ENCODE data around the gene BORA. TPM values are rescaled to one million over a fixed set of nuclear protein-coding genes. Genes with fewer than 3 reads are reported as not detected.
A peak's percentile ranks its signal among the peaks of the same experiment; 100 is the strongest.
"Not testable (repeated sequence)": the region's sequence is repeated elsewhere in the genome, so short reads cannot be mapped to it uniquely, and the experiment has no call there.

The BORA gene
- 10 to 100 TPM; 15.2 to 16.6 TPM for total RNA-seq

DNA sequence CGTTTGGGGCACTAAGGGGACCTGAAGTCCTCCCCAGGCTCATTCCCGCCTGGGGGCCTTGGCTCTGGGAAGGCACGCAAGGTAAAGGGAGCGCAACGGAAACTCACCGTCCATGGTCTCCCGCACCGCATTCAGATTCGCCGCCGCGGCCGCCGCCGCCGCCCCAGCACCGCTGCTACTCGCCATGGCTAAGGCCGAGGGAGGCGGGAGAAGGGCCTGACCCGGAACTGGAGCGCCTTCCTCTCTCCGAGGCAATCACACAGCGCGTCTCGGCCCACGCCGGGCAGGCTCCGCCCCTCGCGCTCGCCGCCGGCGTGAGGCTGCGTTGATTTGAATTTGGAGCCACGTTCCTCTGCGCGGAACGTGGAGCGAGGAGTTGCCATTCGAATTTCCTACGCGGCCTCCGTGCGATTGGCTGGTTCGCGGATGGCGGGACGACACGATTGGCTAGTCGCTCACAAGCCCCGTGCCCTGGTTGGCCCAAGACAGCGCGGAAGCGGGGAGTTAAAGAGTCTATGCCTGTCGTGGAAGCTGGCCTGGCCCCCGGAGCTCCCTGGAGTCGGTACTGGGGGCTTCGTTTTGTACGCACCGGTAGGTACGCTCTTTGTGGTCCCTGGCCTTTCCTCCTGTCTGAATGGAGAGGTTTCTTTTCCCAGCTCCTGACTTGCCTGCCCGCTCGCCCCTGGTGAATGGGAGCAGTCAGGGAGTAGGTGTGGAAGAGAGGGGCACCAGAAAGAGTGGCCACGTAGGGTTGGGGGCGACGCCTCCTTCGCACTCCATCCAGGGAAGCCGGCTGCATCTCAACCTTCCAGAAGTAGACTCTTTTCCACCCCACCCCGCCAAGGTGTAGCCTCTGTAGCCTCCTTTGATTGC is at the start of gene BORA, which contains the start of gene MZT1:
Gene BORA, plus strand, starts transcription at position 507 of the 873 bp plus-strand sequence. CDS start 1,018 bp downstream, outside the sequence.
Gene MZT1, minus strand, starts transcription at position 213 of the 873 bp plus-strand sequence. Its CDS starts 27 bp downstream, at position 186.
- peaks cover 74% of the 10 kb centered on the region for H3K36me3 Mint-ChIP-seq (ENCODE audit: low read depth)
- peak; percentile 95 for ATAC-seq (replicated peaks)
- H3K27ac Mint-ChIP-seq = peak within 1 kb of the TSS; percentile 92
- H3K27me3 Mint-ChIP-seq = no peaks in the 10 kb centered on the region
- H3K9me3 Mint-ChIP-seq = no peaks in the 10 kb centered on the region
- peaks cover 12% of the 10 kb centered on the region for H3K4me1 Mint-ChIP-seq
- peak within 1 kb of the TSS; percentile 90 for H3K4me3 Mint-ChIP-seq

GRCh38 chr13:72678312-72678711 is 49.4 kb upstream of the BORA start:
- no peaks in the 10 kb centered on the region for H3K36me3 Mint-ChIP-seq (ENCODE audit: low read depth)
- H3K4me3 Mint-ChIP-seq = no peak overlapping the region
- peaks cover 9% of the 10 kb centered on the region for H3K27me3 Mint-ChIP-seq
- H3K4me1 Mint-ChIP-seq = no peaks in the 10 kb centered on the region
- no peak for ATAC-seq (replicated peaks)
- H3K9me3 Mint-ChIP-seq = no peaks in the 10 kb centered on the region
- no peak overlapping the region for H3K27ac Mint-ChIP-seq

DNA sequence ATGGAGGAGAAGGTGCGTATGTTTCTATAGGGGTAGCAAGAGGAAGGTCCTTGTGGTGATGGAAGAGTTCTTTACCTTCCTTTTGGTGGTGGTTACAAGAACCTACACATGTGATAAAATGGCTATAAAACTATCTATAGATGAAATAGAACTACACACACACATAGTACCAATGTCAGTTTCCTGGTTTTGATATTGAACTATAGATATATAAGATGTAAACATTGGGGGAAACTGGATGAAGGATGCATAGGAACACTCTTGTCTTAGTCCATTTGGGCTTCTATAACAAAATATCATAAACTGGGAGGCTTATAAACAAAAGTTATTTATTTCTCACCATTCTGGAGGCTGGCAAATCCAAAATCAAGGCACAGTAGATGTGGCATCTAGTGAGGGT is 47.4 kb upstream of the BORA start:
- Mint-ChIP-seq H3K36me3 (ENCODE audit: low read depth) (no peaks in the 10 kb centered on the region), H3K4me3 (no peak overlapping the region), H3K4me1 (no peaks in the 10 kb centered on the region), H3K27me3 (peaks cover 13% of the 10 kb centered on the region), H3K9me3 (no peaks in the 10 kb centered on the region), H3K27ac (no peak overlapping the region)
- ATAC-seq (replicated peaks) = no peak

GRCh38 chr13:72686766-72687165 is 41.0 kb upstream of the BORA start:
- Mint-ChIP-seq H3K9me3 (no peaks in the 10 kb centered on the region), H3K27ac (no peak overlapping the region), H3K4me1 (no peaks in the 10 kb centered on the region), H3K36me3 (ENCODE audit: low read depth) (no peaks in the 10 kb centered on the region), H3K4me3 (no peak overlapping the region), H3K27me3 (peaks cover 28% of the 10 kb centered on the region)
- ATAC-seq (replicated peaks) = no peak

- Mint-ChIP-seq H3K4me1 (no peaks in the 10 kb centered on the region), H3K27me3 (peaks cover 23% of the 10 kb centered on the region), H3K9me3 (no peaks in the 10 kb centered on the region), H3K27ac (no peak overlapping the region), H3K36me3 (ENCODE audit: low read depth) (no peaks in the 10 kb centered on the region), H3K4me3 (no peak overlapping the region)
- ATAC-seq (replicated peaks) = no peak
Observed at GRCh38 chr13:72689181-72689696, 38.5 kb upstream of the BORA start.

DNA sequence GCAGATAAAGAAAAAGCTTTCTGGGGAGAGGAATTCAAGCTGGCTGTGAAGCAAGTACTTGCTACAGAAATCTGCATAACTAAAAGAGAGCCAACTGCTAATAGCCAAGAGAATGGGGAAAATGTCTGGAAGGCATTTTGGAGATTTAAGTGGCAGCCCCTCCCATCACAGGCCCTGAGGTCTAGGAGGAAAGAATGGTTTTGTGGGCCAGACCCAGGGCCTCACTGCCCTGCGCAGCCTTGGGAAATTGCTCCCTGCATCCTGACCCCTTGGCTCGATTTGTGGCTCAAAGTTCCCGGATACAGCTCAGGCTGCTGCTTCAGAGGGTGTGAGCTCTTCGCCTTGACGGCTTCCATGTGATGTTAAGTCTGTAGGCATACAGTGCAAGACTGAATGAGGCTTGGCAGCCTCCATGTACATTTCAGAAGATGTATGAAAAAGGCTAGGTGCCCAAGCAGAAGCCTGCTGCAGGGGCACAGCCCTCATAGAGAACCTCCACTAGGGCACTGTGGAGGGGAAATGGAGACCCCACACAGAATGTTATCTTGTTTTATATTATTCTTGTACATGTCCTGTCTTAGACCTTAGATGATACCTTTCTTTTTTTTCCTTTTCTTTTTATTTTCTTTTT is 34.7 kb upstream of the BORA start:
- Mint-ChIP-seq H3K36me3 (ENCODE audit: low read depth) (no peaks in the 10 kb centered on the region), H3K27me3 (peaks cover 13% of the 10 kb centered on the region), H3K9me3 (no peaks in the 10 kb centered on the region), H3K4me3 (no peak overlapping the region), H3K27ac (no peak overlapping the region), H3K4me1 (no peaks in the 10 kb centered on the region)
- ATAC-seq (replicated peaks) = no peak

- H3K27ac Mint-ChIP-seq = no peak overlapping the region
- H3K4me1 Mint-ChIP-seq = no peaks in the 10 kb centered on the region
- H3K9me3 Mint-ChIP-seq = no peaks in the 10 kb centered on the region
- ATAC-seq (replicated peaks) = no peak
- H3K4me3 Mint-ChIP-seq = no peak overlapping the region
- H3K27me3 Mint-ChIP-seq = peaks cover 13% of the 10 kb centered on the region
- no peaks in the 10 kb centered on the region for H3K36me3 Mint-ChIP-seq (ENCODE audit: low read depth)
Observed at GRCh38 chr13:72693832-72694231, 33.9 kb upstream of the BORA start.

DNA sequence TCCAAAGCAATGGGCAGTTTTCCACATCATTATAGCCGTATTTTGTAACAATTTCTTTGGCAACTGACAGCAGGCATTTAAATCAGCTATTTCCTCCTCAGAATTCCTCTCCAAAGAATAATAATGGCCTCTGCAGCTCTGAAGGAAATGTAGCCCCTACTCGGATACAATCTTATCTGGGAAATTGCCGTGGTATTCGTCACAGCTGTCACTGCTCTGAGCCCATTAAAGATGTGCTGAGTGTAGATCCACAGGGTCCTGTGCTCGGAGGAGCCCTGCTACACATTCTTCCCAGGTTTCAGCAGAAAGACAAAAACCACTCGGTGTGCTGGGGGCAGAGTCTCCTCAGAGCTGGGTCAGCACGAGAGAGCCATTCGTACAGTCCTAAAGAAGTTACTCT is 33.4 kb upstream of the BORA start:
- H3K27me3 Mint-ChIP-seq = peaks cover 13% of the 10 kb centered on the region
- H3K36me3 Mint-ChIP-seq (ENCODE audit: low read depth) = no peaks in the 10 kb centered on the region
- H3K9me3 Mint-ChIP-seq = no peaks in the 10 kb centered on the region
- no peaks in the 10 kb centered on the region for H3K4me1 Mint-ChIP-seq
- H3K4me3 Mint-ChIP-seq = no peak overlapping the region
- no peak overlapping the region for H3K27ac Mint-ChIP-seq
- no peak for ATAC-seq (replicated peaks)

DNA sequence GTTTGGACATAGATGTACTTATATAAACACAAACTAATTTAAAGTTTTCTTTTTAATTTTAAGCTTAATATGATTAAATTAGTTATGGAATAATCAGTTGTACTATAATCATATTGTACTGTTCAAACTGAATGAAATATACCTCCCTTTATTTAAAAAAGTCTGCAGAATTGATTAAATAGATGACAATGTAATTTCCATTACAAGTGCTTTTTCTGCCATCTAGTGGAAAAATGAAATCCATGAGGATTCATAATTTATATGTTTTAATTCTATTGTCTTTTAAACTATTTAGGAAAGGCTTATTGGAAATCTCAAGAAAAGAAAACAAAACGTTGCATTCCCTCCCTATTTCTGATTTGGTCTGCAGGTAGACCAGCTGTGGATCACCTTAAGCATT is 31.1 kb upstream of the BORA start:
- no peak overlapping the region for H3K27ac Mint-ChIP-seq
- no peaks in the 10 kb centered on the region for H3K4me1 Mint-ChIP-seq
- no peak overlapping the region for H3K4me3 Mint-ChIP-seq
- H3K9me3 Mint-ChIP-seq = no peaks in the 10 kb centered on the region
- no peak for ATAC-seq (replicated peaks)
- peaks cover 4% of the 10 kb centered on the region for H3K27me3 Mint-ChIP-seq
- H3K36me3 Mint-ChIP-seq (ENCODE audit: low read depth) = no peaks in the 10 kb centered on the region

DNA sequence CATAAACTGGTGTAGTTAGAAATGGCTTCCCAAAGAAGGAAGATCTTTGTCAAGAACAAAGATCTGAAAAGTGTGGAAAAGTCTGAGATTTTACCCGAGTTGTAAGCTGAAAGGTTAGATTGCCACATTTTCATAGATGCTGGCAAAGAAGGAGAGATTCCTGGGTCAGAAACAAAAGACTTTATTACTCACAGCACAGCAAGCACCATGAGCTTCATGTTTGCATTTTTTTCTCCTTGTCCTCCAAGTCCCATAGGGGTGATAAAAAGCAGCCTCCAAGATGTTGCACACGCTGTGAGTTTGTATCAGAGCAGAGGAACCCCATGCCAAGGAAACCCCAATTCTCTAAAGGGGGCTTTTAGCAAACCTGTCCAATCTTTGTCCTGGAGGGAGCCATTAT is 29.6 kb upstream of the BORA start:
- Mint-ChIP-seq H3K27ac (no peak overlapping the region), H3K36me3 (ENCODE audit: low read depth) (no peaks in the 10 kb centered on the region), H3K9me3 (no peaks in the 10 kb centered on the region), H3K4me1 (no peaks in the 10 kb centered on the region), H3K27me3 (no peaks in the 10 kb centered on the region), H3K4me3 (no peak overlapping the region)
- ATAC-seq (replicated peaks) = no peak

- no peaks in the 10 kb centered on the region for H3K27me3 Mint-ChIP-seq
- H3K27ac Mint-ChIP-seq = no peak overlapping the region
- no peaks in the 10 kb centered on the region for H3K9me3 Mint-ChIP-seq
- ATAC-seq (replicated peaks) = no peak
- H3K4me3 Mint-ChIP-seq = no peak overlapping the region
- no peaks in the 10 kb centered on the region for H3K4me1 Mint-ChIP-seq
- peaks cover 3% of the 10 kb centered on the region for H3K36me3 Mint-ChIP-seq (ENCODE audit: low read depth)
Observed at GRCh38 chr13:72700509-72700908, 27.2 kb upstream of the BORA start.

DNA sequence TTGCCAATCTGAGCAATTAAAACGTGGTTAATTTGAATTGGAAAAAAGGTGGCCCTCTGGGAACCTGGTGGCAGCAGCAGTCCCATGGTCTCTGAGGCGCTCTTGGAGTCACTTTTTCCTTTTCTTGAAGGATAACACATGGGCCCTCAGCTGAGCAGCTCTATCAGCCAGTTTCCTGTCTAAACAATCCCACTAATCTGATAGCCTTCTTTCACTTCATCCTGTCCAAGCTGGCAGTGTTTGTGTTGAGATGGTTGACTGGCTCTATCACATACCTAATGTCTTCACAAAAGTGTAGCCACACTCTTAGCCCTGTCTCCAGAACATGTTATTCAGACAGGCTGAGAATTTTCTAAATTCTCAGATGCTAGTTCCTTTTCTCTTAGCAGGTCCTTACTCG is 10.9 kb upstream of the BORA start:
- H3K27ac Mint-ChIP-seq = no peak overlapping the region
- peaks cover 4% of the 10 kb centered on the region for H3K9me3 Mint-ChIP-seq
- H3K4me1 Mint-ChIP-seq = peaks cover 6% of the 10 kb centered on the region
- ATAC-seq (replicated peaks) = no peak
- no peaks in the 10 kb centered on the region for H3K27me3 Mint-ChIP-seq
- no peak overlapping the region for H3K4me3 Mint-ChIP-seq
- H3K36me3 Mint-ChIP-seq (ENCODE audit: low read depth) = peaks cover 87% of the 10 kb centered on the region

GRCh38 chr13:72726185-72726584 is 1.5 kb upstream of the BORA start:
- H3K9me3 Mint-ChIP-seq; ATAC-seq (replicated peaks); H3K27me3 Mint-ChIP-seq: not testable (repeated sequence)
- Mint-ChIP-seq H3K4me3 (peak overlapping the region; percentile 90), H3K27ac (peak overlapping the region; percentile 92), H3K4me1 (peaks cover 12% of the 10 kb centered on the region), H3K36me3 (ENCODE audit: low read depth) (peaks cover 76% of the 10 kb centered on the region)

DNA sequence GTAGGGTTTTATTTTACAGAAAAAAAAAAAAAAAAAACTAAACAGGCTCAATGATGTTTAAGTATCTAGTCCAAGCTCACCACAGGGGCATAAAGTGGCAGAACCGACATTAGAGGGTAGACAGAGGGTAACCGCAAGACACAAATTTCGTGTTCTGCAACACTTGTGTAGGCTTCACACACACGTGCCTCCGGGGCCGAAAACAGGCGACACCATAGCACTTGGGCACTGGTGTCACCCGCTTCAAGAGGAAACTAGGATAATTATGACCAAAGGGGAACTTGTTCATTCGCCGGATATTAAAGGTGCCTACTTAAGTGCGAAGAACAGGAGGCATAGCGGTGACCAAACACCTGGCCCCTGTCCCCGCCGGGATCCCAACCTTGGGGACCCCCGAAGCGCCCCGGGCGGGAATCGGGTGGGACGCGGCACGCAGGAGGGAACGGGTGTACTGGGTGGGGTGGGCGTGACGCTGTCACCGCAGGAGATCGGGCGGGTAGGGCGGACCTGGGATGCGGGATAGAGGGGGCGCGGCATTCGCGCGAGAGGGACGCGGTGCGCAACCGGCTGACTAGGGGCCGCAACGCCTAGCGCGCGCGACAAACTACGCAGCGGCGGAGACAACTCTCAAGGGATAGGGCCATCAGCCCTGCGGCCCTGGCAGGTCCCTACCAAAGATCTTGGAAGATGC is 852 bp upstream of the BORA start:
- H3K4me3 Mint-ChIP-seq = peak overlapping the region; percentile 90
- peak; percentile 19 for ATAC-seq (replicated peaks)
- H3K27ac Mint-ChIP-seq = peak overlapping the region; percentile 92
- H3K27me3 Mint-ChIP-seq = no peaks in the 10 kb centered on the region
- H3K4me1 Mint-ChIP-seq = peaks cover 12% of the 10 kb centered on the region
- peaks cover 76% of the 10 kb centered on the region for H3K36me3 Mint-ChIP-seq (ENCODE audit: low read depth)
- no peaks in the 10 kb centered on the region for H3K9me3 Mint-ChIP-seq

Data from activated T-helper 17 cell treated with anti-CD3 and anti-CD28 coated beads, Interleukin-2, amount 50 U/mL, for 72 hours (primary cell).